ENCODE measurements around the gene RAET1E.

DNA sequence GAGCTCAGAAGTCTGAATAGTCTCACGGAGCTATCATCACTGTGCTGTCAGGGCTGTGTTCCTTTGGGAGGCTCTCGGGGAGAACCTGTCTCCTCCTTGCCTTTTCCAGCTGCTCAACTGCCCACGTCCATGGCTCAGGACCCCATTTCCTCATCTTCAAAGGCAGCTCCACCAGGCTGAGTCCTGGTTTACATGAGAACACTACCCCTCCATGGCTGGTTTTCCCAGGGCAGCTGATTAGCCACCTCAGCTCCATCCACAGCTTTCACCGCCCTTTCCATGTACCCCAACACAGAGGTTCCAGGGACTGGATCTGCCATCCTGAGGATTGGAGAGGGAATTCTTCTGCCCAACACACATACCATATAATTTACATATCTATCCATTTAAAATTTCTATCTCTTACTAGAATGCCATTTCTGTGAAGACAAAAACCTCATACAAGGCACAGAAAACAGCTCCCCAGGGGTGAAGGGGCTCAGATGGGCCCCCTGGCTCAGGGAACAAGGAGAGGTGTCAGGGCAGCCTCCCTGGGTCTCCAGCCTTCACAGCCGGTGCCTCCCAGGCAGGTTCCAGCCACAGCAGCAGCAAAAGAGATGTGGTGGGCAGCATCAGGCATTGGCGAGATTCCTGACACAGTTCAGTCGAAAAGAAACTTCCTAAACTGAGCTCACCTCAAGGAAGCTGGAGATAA lies 2.2 kb upstream of the RAET1E start:
- TF ChIP-seq, protein P1, sequence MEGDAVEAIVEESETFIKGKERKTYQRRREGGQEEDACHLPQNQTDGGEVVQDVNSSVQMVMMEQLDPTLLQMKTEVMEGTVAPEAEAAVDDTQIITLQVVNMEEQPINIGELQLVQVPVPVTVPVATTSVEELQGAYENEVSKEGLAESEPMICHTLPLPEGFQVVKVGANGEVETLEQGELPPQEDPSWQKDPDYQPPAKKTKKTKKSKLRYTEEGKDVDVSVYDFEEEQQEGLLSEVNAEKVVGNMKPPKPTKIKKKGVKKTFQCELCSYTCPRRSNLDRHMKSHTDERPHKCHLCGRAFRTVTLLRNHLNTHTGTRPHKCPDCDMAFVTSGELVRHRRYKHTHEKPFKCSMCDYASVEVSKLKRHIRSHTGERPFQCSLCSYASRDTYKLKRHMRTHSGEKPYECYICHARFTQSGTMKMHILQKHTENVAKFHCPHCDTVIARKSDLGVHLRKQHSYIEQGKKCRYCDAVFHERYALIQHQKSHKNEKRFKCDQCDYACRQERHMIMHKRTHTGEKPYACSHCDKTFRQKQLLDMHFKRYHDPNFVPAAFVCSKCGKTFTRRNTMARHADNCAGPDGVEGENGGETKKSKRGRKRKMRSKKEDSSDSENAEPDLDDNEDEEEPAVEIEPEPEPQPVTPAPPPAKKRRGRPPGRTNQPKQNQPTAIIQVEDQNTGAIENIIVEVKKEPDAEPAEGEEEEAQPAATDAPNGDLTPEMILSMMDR (IDR thresholded peaks at IDR 0.05), result no peak
- TF ChIP-seq POLR2AphosphoS5 (IDR thresholded peaks at IDR 0.05) (no peak), POLR2A (IDR thresholded peaks at IDR 0.05) (no peak), EP300 (IDR thresholded peaks at IDR 0.05) (no peak)
